SU-DHL-6 (cell line): ENCODE results near the gene RGS3.

Experiments
- H2AFZ ChIP-seq: fragments of 200-600 bp; sonication (generic); 2 replicates; pipeline ENCODE4 v1.6.1; 2014; ENCODE audit warnings: low read depth, mild to moderate bottlenecking, moderate library complexity, mixed read lengths, antibody characterized with exemption, low read length; ENCODE audit not compliant: severe bottlenecking
- H3F3A ChIP-seq: fragments of 200-600 bp; shearing (Covaris generic); 2 replicates; pipeline ENCODE4 v1.6.0; 2016; ENCODE audit warnings: antibody characterized with exemption, mild to moderate bottlenecking; ENCODE audit not compliant: insufficient read depth
- H3K27ac ChIP-seq: fragments of 200-600 bp; sonication (generic); 2 replicates; pipeline ENCODE4 v1.5.1; 2016; ENCODE audit warnings: low read depth, mild to moderate bottlenecking, low read length, moderate library complexity, mixed read lengths
- H3K27me3 ChIP-seq: fragments of 200-600 bp; sonication (generic), shearing (Covaris generic); 2 replicates; pipeline ENCODE4 v1.6.0; 2014; ENCODE audit warnings: mild to moderate bottlenecking, low read length
- H3K36me3 ChIP-seq: fragments of 200-600 bp; sonication (generic); 2 replicates; pipeline ENCODE4 v1.6.1; 2014; ENCODE audit warnings: mild to moderate bottlenecking, low read length, mixed read lengths
- H3K4me2 ChIP-seq: fragments of 300-600, 200-600 bp; shearing (Covaris generic), sonication (generic); 2 replicates; pipeline ENCODE4 v1.6.0; 2014; ENCODE audit warnings: low read length, low read depth, mild to moderate bottlenecking; ENCODE audit not compliant: poor library complexity, severe bottlenecking
- H3K4me3 ChIP-seq: fragments of 200-600 bp; sonication (generic); 2 replicates; pipeline ENCODE4 v1.5.1; 2014; ENCODE audit warnings: antibody characterized with exemption, low read length, mild to moderate bottlenecking, mixed read lengths; ENCODE audit not compliant: insufficient read depth, poor library complexity, severe bottlenecking
- H3K79me2 ChIP-seq: fragments of 200-600 bp; sonication (generic); 2 replicates; pipeline ENCODE4 v1.6.1; 2014; ENCODE audit warnings: mild to moderate bottlenecking, low read length, moderate library complexity; ENCODE audit not compliant: insufficient read depth
- H3K9ac ChIP-seq: fragments of 200-600 bp; sonication (generic); 2 replicates; pipeline ENCODE4 v1.7.0; 2014; ENCODE audit warnings: mild to moderate bottlenecking, low read length
- H3K9me2 ChIP-seq: fragments of 200-600 bp; sonication (generic); replicated peaks from 2 replicates; pipeline ENCODE4 v1.6.1; 2014; ENCODE audit warnings: low read length; ENCODE audit not compliant: insufficient read depth
- H3K9me3 ChIP-seq: fragments of 200-600 bp; sonication (generic); 2 replicates; pipeline ENCODE4 v1.6.1; 2014; ENCODE audit warnings: low read length, mixed read lengths; ENCODE audit not compliant: insufficient read depth
- H4K20me1 ChIP-seq: fragments of 200-600 bp; sonication (generic); 2 replicates; pipeline ENCODE4 v1.6.1; 2014; ENCODE audit warnings: low read depth, mild to moderate bottlenecking, antibody characterized with exemption, low read length, moderate library complexity, mixed read lengths
- EZH2phosphoT487 ChIP-seq: fragments of 200-600 bp; sonication (generic), shearing (Covaris generic); conservative IDR thresholded peaks from 2 replicates; pipeline ENCODE4 v1.6.1; 2018; ENCODE audit warnings: mild to moderate bottlenecking, antibody characterized with exemption, low read length, moderate library complexity, mixed read lengths
- TF ChIP-seq, protein P1 (sequence below): fragments of 200-600 bp; sonication (generic); IDR thresholded peaks from one replicate; pipeline ENCODE4 v1.5.1; 2017; ENCODE audit warnings: antibody characterized with exemption, mild to moderate bottlenecking, low read length, moderate library complexity; ENCODE audit not compliant: insufficient read depth, poor library complexity, severe bottlenecking

Gene RGS3

DNA sequence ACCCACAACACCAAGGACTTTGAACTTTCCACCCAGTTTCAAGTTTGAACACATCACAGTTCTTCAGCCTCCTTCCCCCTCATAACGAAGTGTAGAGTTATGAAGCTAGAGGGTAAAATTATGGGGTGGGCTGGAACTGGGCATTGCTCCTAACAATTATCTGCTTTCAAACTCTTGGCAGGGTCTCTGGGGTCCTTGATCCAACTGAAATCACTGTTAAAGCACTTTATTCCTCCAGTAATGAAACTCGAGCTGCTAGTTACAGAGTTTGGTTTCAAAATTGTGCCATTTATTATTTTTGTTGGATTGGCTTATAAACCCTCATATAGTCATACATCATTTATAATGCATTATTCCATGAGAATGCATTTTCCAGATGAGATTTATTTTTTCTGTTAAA, 158.5 kb downstream of the RGS3 start:
- H3K27ac ChIP-seq = no peak overlapping the region
- H3K9me2 ChIP-seq = no peaks in the 10 kb centered on the region
- H3K4me2 ChIP-seq = no peak overlapping the region
- no peaks in the 10 kb centered on the region for H3K9me3 ChIP-seq
- no peak overlapping the region for H3K9ac ChIP-seq
- no peaks in the 10 kb centered on the region for H3K36me3 ChIP-seq
- H4K20me1 ChIP-seq = no peaks in the 10 kb centered on the region
- H3K4me3 ChIP-seq = no peak overlapping the region
- no peak overlapping the region for H2AFZ ChIP-seq
- TF ChIP-seq, protein P1, sequence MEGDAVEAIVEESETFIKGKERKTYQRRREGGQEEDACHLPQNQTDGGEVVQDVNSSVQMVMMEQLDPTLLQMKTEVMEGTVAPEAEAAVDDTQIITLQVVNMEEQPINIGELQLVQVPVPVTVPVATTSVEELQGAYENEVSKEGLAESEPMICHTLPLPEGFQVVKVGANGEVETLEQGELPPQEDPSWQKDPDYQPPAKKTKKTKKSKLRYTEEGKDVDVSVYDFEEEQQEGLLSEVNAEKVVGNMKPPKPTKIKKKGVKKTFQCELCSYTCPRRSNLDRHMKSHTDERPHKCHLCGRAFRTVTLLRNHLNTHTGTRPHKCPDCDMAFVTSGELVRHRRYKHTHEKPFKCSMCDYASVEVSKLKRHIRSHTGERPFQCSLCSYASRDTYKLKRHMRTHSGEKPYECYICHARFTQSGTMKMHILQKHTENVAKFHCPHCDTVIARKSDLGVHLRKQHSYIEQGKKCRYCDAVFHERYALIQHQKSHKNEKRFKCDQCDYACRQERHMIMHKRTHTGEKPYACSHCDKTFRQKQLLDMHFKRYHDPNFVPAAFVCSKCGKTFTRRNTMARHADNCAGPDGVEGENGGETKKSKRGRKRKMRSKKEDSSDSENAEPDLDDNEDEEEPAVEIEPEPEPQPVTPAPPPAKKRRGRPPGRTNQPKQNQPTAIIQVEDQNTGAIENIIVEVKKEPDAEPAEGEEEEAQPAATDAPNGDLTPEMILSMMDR = no peak
- no peak for TF ChIP-seq EZH2phosphoT487
- no peaks in the 10 kb centered on the region for H3K27me3 ChIP-seq
- no peaks in the 10 kb centered on the region for H3K79me2 ChIP-seq
- H3F3A ChIP-seq = no peaks in the 10 kb centered on the region

DNA sequence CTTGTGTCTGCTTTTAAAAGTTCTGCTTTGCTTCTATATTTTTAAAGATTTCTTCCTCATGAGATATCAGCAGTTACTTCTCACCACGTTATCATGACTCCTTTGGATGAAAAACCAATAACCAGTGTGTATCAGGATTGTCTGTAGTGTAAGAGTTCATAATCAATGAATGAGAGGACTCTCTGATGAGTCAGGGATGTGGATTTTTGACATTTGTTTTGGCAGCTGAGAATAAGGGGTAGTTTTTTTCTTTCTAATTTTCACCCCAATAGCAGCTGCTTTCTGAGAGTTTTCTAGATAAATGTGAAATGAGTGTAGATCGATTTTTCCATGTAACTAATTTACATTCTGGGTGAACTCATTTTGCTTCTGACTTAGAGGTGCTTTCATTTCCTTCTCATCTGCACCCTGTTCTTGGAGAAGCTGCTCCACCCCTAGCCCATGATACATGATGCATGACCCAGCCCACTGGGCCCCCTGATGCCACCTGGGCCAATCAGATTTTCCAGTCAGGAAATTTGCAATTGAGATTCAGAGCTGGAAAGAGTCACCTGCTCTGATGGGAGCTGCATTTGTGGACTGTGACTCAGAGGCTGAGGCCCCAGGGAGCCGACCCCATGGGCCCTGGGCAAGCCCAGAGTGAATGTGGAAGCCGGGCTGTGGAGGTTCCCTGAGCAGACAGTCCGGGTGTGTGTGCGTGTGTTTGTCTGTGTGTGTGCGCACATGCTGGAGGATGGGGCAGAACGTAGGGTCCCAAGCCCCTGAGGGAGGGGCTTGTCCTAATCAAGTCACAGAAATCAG, 159.3 kb downstream of the RGS3 start:
- no peaks in the 10 kb centered on the region for H3K36me3 ChIP-seq
- no peak overlapping the region for H3K9ac ChIP-seq
- H3F3A ChIP-seq = no peaks in the 10 kb centered on the region
- no peak overlapping the region for H3K27ac ChIP-seq
- TF ChIP-seq EZH2phosphoT487 = no peak
- TF ChIP-seq, protein P1 = no peak
- H4K20me1 ChIP-seq = no peaks in the 10 kb centered on the region
- H3K4me3 ChIP-seq = no peak overlapping the region
- no peak overlapping the region for H2AFZ ChIP-seq
- no peak overlapping the region for H3K4me2 ChIP-seq
- H3K9me2 ChIP-seq = no peaks in the 10 kb centered on the region
- no peaks in the 10 kb centered on the region for H3K9me3 ChIP-seq
- no peaks in the 10 kb centered on the region for H3K27me3 ChIP-seq
- H3K79me2 ChIP-seq = no peaks in the 10 kb centered on the region

DNA sequence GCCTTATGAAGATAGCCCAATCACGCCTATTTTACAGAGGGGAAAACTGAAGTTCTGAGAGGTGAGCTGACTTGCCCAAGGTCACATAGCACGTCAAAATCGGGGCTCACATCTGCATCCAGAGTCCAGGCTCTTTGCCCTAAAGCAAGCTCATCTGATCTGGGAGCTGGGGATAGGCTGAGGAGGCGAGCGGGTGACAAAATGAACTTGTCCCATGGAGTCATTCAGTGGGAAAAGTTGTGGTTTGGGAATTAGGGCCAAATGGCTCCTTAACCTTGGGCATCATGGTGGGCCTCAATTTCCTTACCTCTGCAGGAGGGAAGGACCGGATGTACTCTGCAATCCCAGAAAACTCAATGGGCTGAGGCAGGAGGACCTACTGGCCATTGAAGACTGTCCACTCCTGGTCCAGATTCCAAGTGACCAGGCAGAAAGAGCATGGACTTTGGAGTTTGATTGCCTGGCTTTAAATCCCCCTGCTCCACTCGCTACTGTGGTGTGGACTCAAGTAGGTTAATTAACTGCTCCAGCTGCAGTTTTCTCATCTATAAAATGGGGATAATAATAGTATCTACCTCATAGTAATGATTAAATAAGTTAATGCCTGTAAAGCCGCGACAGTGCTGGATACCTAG, 160.4 kb downstream of the RGS3 start:
- no peaks in the 10 kb centered on the region for H4K20me1 ChIP-seq
- H3K4me2 ChIP-seq = no peak overlapping the region
- no peaks in the 10 kb centered on the region for H3K9me3 ChIP-seq
- no peak overlapping the region for H2AFZ ChIP-seq
- H3K27ac ChIP-seq = no peak overlapping the region
- no peaks in the 10 kb centered on the region for H3K36me3 ChIP-seq
- H3K4me3 ChIP-seq = no peak overlapping the region
- no peaks in the 10 kb centered on the region for H3K27me3 ChIP-seq
- TF ChIP-seq, protein P1 = no peak
- no peak for TF ChIP-seq EZH2phosphoT487
- H3F3A ChIP-seq = no peaks in the 10 kb centered on the region
- no peaks in the 10 kb centered on the region for H3K79me2 ChIP-seq
- no peak overlapping the region for H3K9ac ChIP-seq
- H3K9me2 ChIP-seq = no peaks in the 10 kb centered on the region
